Naive thymus-derived CD4-positive, alpha-beta T cell (primary cell): Measurements from ENCODE around the gene WDR20. TPM values are rescaled to one million over a fixed set of nuclear protein-coding genes. Genes with fewer than 3 reads are reported as not detected.

Experiments used
- ATAC-seq: fragments of 150-1000 bp; cut with Tn5 transposase; 2 replicates; pipeline ENCODE4 v1.10.0; 2021; ENCODE audit warnings: mild to moderate bottlenecking, moderate library complexity
- CTCF ChIA-PET: fragments of 350-600 bp; sonication (Branson Sonifier 250); formaldehyde crosslinking; loops from one replicate; lab custom pipeline; 2021; ENCODE audit warnings: antibody characterized with exemption; lab: Charles Lee
- POLR2A ChIA-PET: fragments of 350-600 bp; sonication (Branson Sonifier 250); formaldehyde crosslinking; loops from one replicate; lab custom pipeline; 2021; ENCODE audit warnings: antibody characterized with exemption, inconsistent platforms; lab: Charles Lee
- DNase-seq, 9 donors: peaks; one replicate each; pipeline versions ENCODE4 v3.0.0 to v3.0.0-alpha.2; 2020 to 2022; ENCODE audit warnings: mixed read lengths in 1 of 9
- H3K27ac ChIP-seq: one replicate; pipeline ENCODE4 v1.7.0; 2013; ENCODE audit warnings: mild to moderate bottlenecking, low read depth, low read length, moderate library complexity
- H3K27me3 ChIP-seq, 2 donors: one replicate each; pipeline ENCODE4 v1.7.0; 2013; ENCODE audit warnings: low read length in 2 of 2, mild to moderate bottlenecking in 2 of 2, moderate library complexity in 2 of 2; ENCODE audit not compliant: control insufficient read depth in 2 of 2, insufficient read depth in 2 of 2
- H3K36me3 ChIP-seq, 3 experiments: 1 replicate in 2 of 3; 2 replicates in 1 of 3; pipeline ENCODE4 v1.7.0; 2013; ENCODE audit warnings: low read length in 3 of 3, mild to moderate bottlenecking in 3 of 3, moderate library complexity in 1 of 3; ENCODE audit not compliant: insufficient read depth in 3 of 3, control insufficient read depth in 2 of 3
- H3K4me1 ChIP-seq, 2 donors: one replicate each; pipeline ENCODE4 v1.7.0; 2013; ENCODE audit warnings: low read length in 2 of 2, mild to moderate bottlenecking in 2 of 2, moderate library complexity in 1 of 2; ENCODE audit not compliant: control insufficient read depth in 2 of 2, insufficient read depth in 2 of 2
- H3K4me3 ChIP-seq: 2 replicates; pipeline ENCODE4 v1.7.0; 2013; ENCODE audit warnings: mild to moderate bottlenecking, low read length
- H3K9me3 ChIP-seq, 3 experiments: 1 replicate in 2 of 3; 2 replicates in 1 of 3; pipeline ENCODE4 v1.7.0; 2013; ENCODE audit warnings: low read length in 3 of 3; ENCODE audit not compliant: control insufficient read depth in 2 of 3
- H3K27ac Mint-ChIP-seq, 9 donors: one replicate each; pipeline ENCODE4 v1.8.0; 2020 to 2022; ENCODE audit warnings: mixed read lengths in 9 of 9, mild to moderate bottlenecking in 8 of 9, moderate library complexity in 5 of 9, inconsistent platforms in 2 of 9
- H3K27me3 Mint-ChIP-seq, 5 donors: one replicate each; pipeline ENCODE4 v1.8.0; 2021 to 2022; ENCODE audit warnings: mixed read lengths in 5 of 5, mild to moderate bottlenecking in 1 of 5
- H3K36me3 Mint-ChIP-seq, 5 donors: one replicate each; pipeline ENCODE4 v1.8.0; 2020 to 2022; ENCODE audit warnings: mixed read lengths in 5 of 5, mild to moderate bottlenecking in 3 of 5, inconsistent platforms in 1 of 5
- H3K4me1 Mint-ChIP-seq, 7 donors: one replicate each; pipeline ENCODE4 v1.8.0; 2020 to 2022; ENCODE audit warnings: mixed read lengths in 7 of 7, mild to moderate bottlenecking in 3 of 7, inconsistent platforms in 1 of 7
- H3K4me3 Mint-ChIP-seq, 10 donors: one replicate each; pipeline ENCODE4 v1.8.0; 2020 to 2022; ENCODE audit warnings: mild to moderate bottlenecking in 10 of 10, mixed read lengths in 10 of 10, moderate library complexity in 6 of 10, inconsistent platforms in 2 of 10
- H3K9me3 Mint-ChIP-seq, 11 donors: one replicate each; pipeline ENCODE4 v1.8.0; 2020 to 2022; ENCODE audit warnings: mixed read lengths in 11 of 11, mild to moderate bottlenecking in 4 of 11, inconsistent platforms in 1 of 11, moderate library complexity in 1 of 11
- intact Hi-C, 2 donors: fragments of 100-400 bp; cut with micrococcal nuclease; formaldehyde crosslinking; loops; one replicate each; pipeline ENCODE4 v1.15.1; 2023
- polyA plus RNA-seq, 2 donors: library from polyadenylated mRNA; unstranded; fragments of 300-500 nt; fragmentation: Illumina TruSeq; gene quantifications; one replicate each; pipeline ENCODE4 v1.2.3, GENCODE V29; 2021
- total RNA-seq, 6 experiments: library from RNA in 5 of 6; stranded (reverse) in 5 of 6; gene quantifications; 1 replicate in 5 of 6; 2 replicates in 1 of 6; pipeline ENCODE4 v1.2.3 and lab custom pipeline; 2021 to 2026

Gene WDR20
- total and polyA plus RNA-seq, 7 experiments from 2014 or later = 9.1 to 67.8 (median 36.1) TPM

DNA sequence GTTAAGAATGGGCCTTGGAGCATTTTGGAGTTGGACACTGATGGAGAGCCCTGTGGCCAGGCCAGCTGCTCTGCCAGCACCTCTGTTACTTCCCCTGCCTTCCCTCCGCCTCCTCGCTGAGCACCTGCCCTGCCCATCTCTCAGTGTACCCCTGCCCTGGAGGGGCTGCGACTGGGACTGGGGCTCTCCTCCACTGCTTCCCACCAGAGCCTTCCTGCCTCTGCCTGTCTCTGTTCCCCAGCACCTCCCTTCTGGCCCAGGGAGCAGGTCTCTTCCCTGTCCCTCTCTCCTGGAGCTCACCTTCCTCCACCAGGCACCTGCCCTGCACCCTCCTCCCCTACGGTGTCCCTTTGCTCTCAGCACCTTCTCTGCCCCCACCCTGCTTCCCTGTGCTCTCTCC is 62.1 kb downstream of the WDR20 start:
- no peak overlapping the region for H3K4me3 ChIP-seq
- H3K36me3 ChIP-seq = peaks cover 0 to 56% (median 5%) of the 10 kb centered on the region in 3 experiments
- intact Hi-C loops = no loop called here
- ChIA-PET POLR2A (no interaction called here), CTCF (no interaction called here)
- H3K27ac Mint-ChIP-seq = peak overlapping the region; percentile 33 to 90 (median 59)
- H3K27me3 Mint-ChIP-seq = no peaks in the 10 kb centered on the region
- DNase-seq (no peak), ATAC-seq (no peak)
- no peak overlapping the region for H3K27ac ChIP-seq
- H3K36me3 Mint-ChIP-seq = peaks cover 6 to 39% (median 22%) of the 10 kb centered on the region in 5 donors
- peaks cover 45 to 71% (median 57%) of the 10 kb centered on the region in 7 donors for H3K4me1 Mint-ChIP-seq
- H3K9me3 Mint-ChIP-seq = peaks cover 0 to 2% (median 0%) of the 10 kb centered on the region in 11 donors
- no peaks in the 10 kb centered on the region for H3K9me3 ChIP-seq
- peak overlapping the region in 5 of 10 donors; percentile 37 to 59 (median 53) for H3K4me3 Mint-ChIP-seq
- H3K27me3 ChIP-seq = no peaks in the 10 kb centered on the region
- H3K4me1 ChIP-seq = peaks cover 10 to 28% of the 10 kb centered on the region in 2 donors

DNA sequence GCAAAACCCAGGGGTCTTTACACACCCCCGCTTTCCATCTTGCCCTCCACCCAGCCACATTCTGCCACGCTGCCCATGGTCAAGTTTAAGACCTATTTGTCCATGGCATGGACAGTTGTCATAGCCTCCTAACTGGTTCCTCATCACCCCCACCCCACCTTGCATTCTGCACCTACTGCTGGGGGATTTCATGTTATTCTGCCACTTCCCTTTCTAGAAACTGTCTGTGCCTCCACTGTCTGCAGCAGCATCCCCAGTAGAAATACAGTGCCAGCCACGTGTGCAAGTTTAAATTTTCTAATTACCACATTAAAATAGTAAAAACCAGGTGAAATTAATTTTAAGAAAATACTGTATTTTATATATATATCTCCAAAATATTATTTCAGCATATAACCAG is 63.2 kb downstream of the WDR20 start:
- Histone ChIP-seq H3K4me3 (no peak overlapping the region), H3K36me3 (peaks cover 0 to 55% (median 0%) of the 10 kb centered on the region in 3 experiments), H3K4me1 (peaks cover 10 to 28% of the 10 kb centered on the region in 2 donors), H3K27ac (no peak overlapping the region), H3K27me3 (no peaks in the 10 kb centered on the region), H3K9me3 (no peaks in the 10 kb centered on the region)
- no peaks in the 10 kb centered on the region for H3K27me3 Mint-ChIP-seq
- intact Hi-C loops = no loop called here
- no peak for ATAC-seq
- peaks cover 0 to 33% (median 19%) of the 10 kb centered on the region in 5 donors for H3K36me3 Mint-ChIP-seq
- CTCF ChIA-PET = no interaction called here
- H3K4me1 Mint-ChIP-seq = peaks cover 34 to 59% (median 45%) of the 10 kb centered on the region in 7 donors
- H3K9me3 Mint-ChIP-seq = peaks cover 0 to 2% (median 0%) of the 10 kb centered on the region in 11 donors
- no peak overlapping the region for H3K4me3 Mint-ChIP-seq
- no peak for DNase-seq
- POLR2A ChIA-PET = no interaction called here
- peak overlapping the region in 1 of 9 donors; percentile 38 for H3K27ac Mint-ChIP-seq

DNA sequence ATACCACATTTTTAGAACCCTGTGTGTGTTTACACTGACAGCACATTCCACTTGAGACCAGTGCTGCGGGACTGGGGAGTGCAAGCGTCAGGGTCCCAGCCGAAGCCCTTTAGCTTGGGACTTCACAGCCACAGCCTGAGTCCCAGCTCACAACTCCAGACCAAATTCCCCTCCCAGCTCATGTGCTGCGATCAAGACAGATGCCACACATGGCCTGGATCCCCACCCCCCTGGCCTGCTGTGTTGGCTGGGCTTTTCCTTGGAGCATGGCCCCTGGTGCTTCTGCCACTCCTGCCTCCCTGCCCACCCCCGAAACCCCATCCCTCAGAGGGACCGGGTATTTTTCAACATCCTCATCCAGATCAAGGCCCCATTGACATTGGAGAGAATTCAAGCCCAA is 63.7 kb downstream of the WDR20 start:
- DNase-seq (no peak), ATAC-seq (no peak)
- H3K27me3 Mint-ChIP-seq = no peaks in the 10 kb centered on the region
- no peak overlapping the region for H3K4me3 Mint-ChIP-seq
- POLR2A ChIA-PET = no interaction called here
- Histone ChIP-seq H3K9me3 (no peaks in the 10 kb centered on the region), H3K36me3 (peaks cover 0 to 57% (median 0%) of the 10 kb centered on the region in 3 experiments), H3K27ac (no peak overlapping the region), H3K4me1 (peaks cover 10 to 28% of the 10 kb centered on the region in 2 donors), H3K4me3 (no peak overlapping the region), H3K27me3 (no peaks in the 10 kb centered on the region)
- peaks cover 0 to 2% (median 0%) of the 10 kb centered on the region in 11 donors for H3K9me3 Mint-ChIP-seq
- CTCF ChIA-PET = no interaction called here
- peak overlapping the region in 2 of 9 donors; percentile 8 to 32 for H3K27ac Mint-ChIP-seq
- intact Hi-C loops = no loop called here
- H3K4me1 Mint-ChIP-seq = peaks cover 34 to 57% (median 42%) of the 10 kb centered on the region in 7 donors
- peaks cover 0 to 32% (median 19%) of the 10 kb centered on the region in 5 donors for H3K36me3 Mint-ChIP-seq

DNA sequence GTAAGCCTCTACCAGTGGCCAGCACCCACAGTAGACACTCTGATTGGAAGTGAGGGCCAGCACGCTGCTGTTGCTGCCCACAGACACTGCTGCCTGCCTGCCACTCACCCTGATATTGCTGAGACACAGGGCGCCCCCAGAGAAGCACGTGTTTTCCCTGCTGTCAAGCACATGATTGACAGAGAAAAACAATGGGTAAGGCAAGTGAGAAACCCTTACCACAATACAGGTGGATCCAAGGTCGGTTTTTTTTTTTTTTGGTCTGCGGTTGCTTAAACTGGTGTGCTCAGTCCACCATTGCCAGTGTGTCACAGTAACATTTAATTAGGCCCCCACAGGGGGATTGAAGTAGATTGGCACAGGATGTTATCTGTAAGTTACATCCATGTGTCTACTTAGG is 65.9 kb downstream of the WDR20 start:
- H3K4me3 ChIP-seq = no peak overlapping the region
- peaks cover 0 to 67% (median 6%) of the 10 kb centered on the region in 3 experiments for H3K36me3 ChIP-seq
- intact Hi-C loops = no loop called here
- CTCF ChIA-PET = no interaction called here
- H3K9me3 ChIP-seq = no peaks in the 10 kb centered on the region
- POLR2A ChIA-PET = interaction anchor here (0.7 kb wide), 1 partner anchor 96 kb away, joined by 3 read pairs; no protein-coding TSS in a partner anchor
- Mint-ChIP-seq H3K4me1 (peaks cover 15 to 35% (median 25%) of the 10 kb centered on the region in 7 donors), H3K4me3 (no peak overlapping the region), H3K9me3 (no peaks in the 10 kb centered on the region), H3K36me3 (peaks cover 7 to 43% (median 12%) of the 10 kb centered on the region in 5 donors), H3K27me3 (no peaks in the 10 kb centered on the region), H3K27ac (peak overlapping the region in 5 of 9 donors; percentile 1 to 59 (median 31))
- no peak overlapping the region for H3K27ac ChIP-seq
- no peaks in the 10 kb centered on the region for H3K27me3 ChIP-seq
- no peak for DNase-seq
- peaks cover 5 to 11% of the 10 kb centered on the region in 2 donors for H3K4me1 ChIP-seq
- ATAC-seq = no peak

DNA sequence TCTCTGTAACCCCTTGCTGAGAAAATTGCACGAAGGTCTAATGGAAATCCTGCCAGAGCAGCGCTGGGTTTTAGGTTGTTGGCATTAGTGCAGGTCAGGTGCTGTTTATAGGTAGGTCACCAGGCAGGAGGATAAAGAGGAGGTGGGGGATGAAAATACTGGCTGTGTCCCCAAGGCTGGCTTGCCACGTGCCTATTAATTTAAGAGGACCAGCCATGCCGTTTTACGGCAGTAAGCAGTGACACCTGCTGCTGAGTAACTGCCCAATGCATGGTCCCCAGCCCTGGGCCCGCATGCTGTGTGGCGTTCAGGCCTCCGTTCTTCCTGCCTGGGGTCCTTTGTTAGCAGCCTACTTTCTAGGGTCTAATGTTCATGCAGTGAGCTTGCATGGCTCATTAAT is 67.2 kb downstream of the WDR20 start:
- Mint-ChIP-seq H3K9me3 (no peaks in the 10 kb centered on the region), H3K27ac (no peak overlapping the region), H3K4me1 (peaks cover 2 to 21% (median 12%) of the 10 kb centered on the region in 7 donors), H3K4me3 (no peak overlapping the region), H3K36me3 (peaks cover 4 to 39% (median 12%) of the 10 kb centered on the region in 5 donors), H3K27me3 (no peaks in the 10 kb centered on the region)
- ChIA-PET POLR2A (no interaction called here), CTCF (no interaction called here)
- Histone ChIP-seq H3K27ac (no peak overlapping the region), H3K4me3 (no peak overlapping the region), H3K27me3 (no peaks in the 10 kb centered on the region), H3K4me1 (no peaks in the 10 kb centered on the region), H3K36me3 (peaks cover 0 to 81% (median 10%) of the 10 kb centered on the region in 3 experiments), H3K9me3 (no peaks in the 10 kb centered on the region)
- ATAC-seq (no peak), DNase-seq (no peak)
- intact Hi-C loops = no loop called here

DNA sequence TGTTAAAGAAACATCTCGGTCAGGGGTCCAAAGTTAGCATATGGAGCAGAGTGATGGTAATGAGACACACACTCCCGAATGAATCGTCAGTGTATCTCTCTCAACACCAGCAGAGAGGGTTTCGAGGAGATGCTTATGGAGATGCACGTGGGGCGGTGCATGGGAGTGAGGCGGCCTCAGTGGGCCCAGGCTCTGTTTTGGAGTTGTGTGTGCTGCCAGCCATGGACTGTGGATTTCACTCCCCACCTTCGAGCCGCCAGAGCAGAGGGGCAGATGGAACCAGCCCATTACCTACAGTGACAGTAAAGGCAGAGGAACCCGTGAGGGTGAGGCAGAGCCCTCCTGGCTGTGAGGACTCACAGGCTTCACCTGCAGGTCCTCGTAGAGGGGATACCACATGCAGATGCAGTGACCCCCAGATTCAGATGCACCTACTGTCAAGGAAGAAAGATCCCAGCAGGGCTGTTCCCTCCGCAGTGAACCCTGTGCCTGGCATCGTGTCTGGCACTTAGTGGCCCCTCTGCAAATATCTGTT is 68.2 kb downstream of the WDR20 start:
- Mint-ChIP-seq H3K9me3 (no peaks in the 10 kb centered on the region), H3K27me3 (no peaks in the 10 kb centered on the region), H3K4me3 (no peak overlapping the region), H3K27ac (no peak overlapping the region), H3K4me1 (peaks cover 0 to 15% (median 7%) of the 10 kb centered on the region in 7 donors), H3K36me3 (peaks cover 2 to 39% (median 12%) of the 10 kb centered on the region in 5 donors)
- Histone ChIP-seq H3K9me3 (no peaks in the 10 kb centered on the region), H3K27ac (no peak overlapping the region), H3K4me1 (no peaks in the 10 kb centered on the region), H3K27me3 (no peaks in the 10 kb centered on the region), H3K36me3 (peaks cover 0 to 89% (median 10%) of the 10 kb centered on the region in 3 experiments), H3K4me3 (no peak overlapping the region)
- intact Hi-C loops = no loop called here
- POLR2A ChIA-PET = no interaction called here
- CTCF ChIA-PET = no interaction called here
- DNase-seq = no peak
- no peak for ATAC-seq

DNA sequence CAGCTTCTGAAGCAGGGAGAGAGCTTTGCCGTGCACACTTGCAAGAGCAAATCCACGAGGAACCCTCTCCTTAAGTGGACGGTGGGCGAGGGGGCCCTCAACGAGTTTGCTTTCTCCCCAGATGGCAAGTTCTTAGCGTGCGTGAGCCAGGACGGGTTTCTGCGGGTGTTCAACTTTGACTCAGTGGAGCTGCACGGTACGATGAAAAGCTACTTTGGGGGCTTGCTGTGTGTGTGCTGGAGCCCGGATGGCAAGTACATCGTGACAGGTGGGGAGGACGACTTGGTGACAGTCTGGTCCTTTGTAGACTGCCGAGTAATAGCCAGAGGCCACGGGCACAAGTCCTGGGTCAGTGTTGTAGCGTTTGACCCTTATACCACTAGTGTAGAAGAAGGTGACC is 69.0 kb downstream of the WDR20 start:
- no peaks in the 10 kb centered on the region for H3K9me3 Mint-ChIP-seq
- ATAC-seq = no peak

More for the DNA sequence above, 69.0 kb downstream of the WDR20 start:
- no peaks in the 10 kb centered on the region for H3K27me3 Mint-ChIP-seq
- intact Hi-C loops = no loop called here
- H3K27ac Mint-ChIP-seq = no peak overlapping the region
- ChIA-PET CTCF (no interaction called here), POLR2A (no interaction called here)
- H3K4me1 Mint-ChIP-seq = peaks cover 0 to 13% (median 7%) of the 10 kb centered on the region in 7 donors
- H3K4me3 Mint-ChIP-seq = no peak overlapping the region
- H3K4me1 ChIP-seq = no peaks in the 10 kb centered on the region
- H3K27ac ChIP-seq = no peak overlapping the region
- no peak for DNase-seq
- no peaks in the 10 kb centered on the region for H3K27me3 ChIP-seq
- H3K36me3 Mint-ChIP-seq = peaks cover 2 to 39% (median 12%) of the 10 kb centered on the region in 5 donors
- no peak overlapping the region for H3K4me3 ChIP-seq
- H3K36me3 ChIP-seq = peaks cover 0 to 93% (median 10%) of the 10 kb centered on the region in 3 experiments
- H3K9me3 ChIP-seq = no peaks in the 10 kb centered on the region
